Measurements from ENCODE around the gene CTAGE1.

- TF ChIP-seq NRF1 (conservative IDR thresholded peaks at IDR 0.05; ENCODE audit: low read depth, low read length), result no peak
- no peak for TF ChIP-seq HCFC1 (IDR thresholded peaks at IDR 0.05; ENCODE audit: low read length)
- TF ChIP-seq, protein P1, sequence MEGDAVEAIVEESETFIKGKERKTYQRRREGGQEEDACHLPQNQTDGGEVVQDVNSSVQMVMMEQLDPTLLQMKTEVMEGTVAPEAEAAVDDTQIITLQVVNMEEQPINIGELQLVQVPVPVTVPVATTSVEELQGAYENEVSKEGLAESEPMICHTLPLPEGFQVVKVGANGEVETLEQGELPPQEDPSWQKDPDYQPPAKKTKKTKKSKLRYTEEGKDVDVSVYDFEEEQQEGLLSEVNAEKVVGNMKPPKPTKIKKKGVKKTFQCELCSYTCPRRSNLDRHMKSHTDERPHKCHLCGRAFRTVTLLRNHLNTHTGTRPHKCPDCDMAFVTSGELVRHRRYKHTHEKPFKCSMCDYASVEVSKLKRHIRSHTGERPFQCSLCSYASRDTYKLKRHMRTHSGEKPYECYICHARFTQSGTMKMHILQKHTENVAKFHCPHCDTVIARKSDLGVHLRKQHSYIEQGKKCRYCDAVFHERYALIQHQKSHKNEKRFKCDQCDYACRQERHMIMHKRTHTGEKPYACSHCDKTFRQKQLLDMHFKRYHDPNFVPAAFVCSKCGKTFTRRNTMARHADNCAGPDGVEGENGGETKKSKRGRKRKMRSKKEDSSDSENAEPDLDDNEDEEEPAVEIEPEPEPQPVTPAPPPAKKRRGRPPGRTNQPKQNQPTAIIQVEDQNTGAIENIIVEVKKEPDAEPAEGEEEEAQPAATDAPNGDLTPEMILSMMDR (IDR thresholded peaks at IDR 0.05 in 2 of 3, conservative IDR thresholded peaks at IDR 0.05 in 1 of 3; ENCODE audit: control insufficient read depth in 2 of 3, extremely low read depth in 1 of 3, insufficient read depth in 1 of 3, low read depth in 3 of 3, low read length in 3 of 3), result no peak
- TF ChIP-seq MAX (IDR thresholded peaks at IDR 0.05; ENCODE audit: low read depth, low read length), result no peak
- no peak for TF ChIP-seq CBFB (IDR thresholded peaks at IDR 0.05; ENCODE audit: low read depth)
Measured at GRCh38 chr18:22456547-22456946, 38.8 kb upstream of the CTAGE1 start.

Measured in GM12878 (cell line).